ENCODE measurements around the gene EIPR1. TPM values are rescaled to one million over a fixed set of nuclear protein-coding genes. Genes with fewer than 3 reads are reported as not detected.

Gene EIPR1
- total RNA-seq, 1 experiment from 2014 or later, result 27.8 TPM

DNA sequence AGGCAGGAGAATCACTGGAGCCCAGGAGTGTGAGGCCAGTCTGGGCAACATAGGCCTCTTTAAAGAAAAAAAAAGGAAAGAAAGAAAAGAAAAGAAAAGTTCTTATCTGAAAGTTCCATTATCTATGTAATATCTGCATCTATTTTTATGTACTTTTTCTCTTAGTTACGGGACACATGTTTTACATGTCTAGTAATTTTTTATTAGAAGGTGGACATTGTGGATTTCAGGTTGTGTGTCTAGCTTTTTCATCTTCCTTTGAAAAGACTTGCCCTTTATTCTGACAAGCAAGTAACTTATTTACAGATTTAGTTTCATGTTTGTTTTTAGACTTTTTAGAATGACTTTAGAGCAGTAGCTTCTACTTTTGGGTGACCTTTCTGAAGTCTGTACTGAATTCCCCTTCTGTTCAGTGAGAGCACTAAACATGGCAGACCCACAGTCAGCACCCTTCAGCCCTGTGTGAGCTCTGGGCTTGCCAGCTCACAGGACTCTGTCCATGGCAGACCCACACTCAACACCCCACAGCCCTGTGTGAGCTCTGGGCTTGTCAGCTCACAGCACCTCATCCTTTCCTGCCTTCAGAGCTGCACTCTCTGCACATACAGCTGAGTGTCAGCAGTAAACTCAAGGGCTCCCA lies 19.4 kb upstream of the EIPR1 start:
- H3K56ac ChIP-seq (ENCODE audit: insufficient read length, low read depth, low read length), result no peak overlapping the region
- no peak overlapping the region for H2BK15ac ChIP-seq (ENCODE audit: low read depth, low read length)
- Mint-ChIP-seq H3K9me3 (peaks cover 25 to 26% of the 10 kb centered on the region in 2 experiments), H3K4me3 (no peak overlapping the region), H3K27ac (no peak overlapping the region), H3K27me3 (ENCODE audit: low read depth) (no peaks in the 10 kb centered on the region), H3K4me1 (peaks cover 15 to 22% of the 10 kb centered on the region in 2 experiments), H3K36me3 (ENCODE audit: insufficient read depth in 1 of 3, low read depth in 3 of 3) (peaks cover 46 to 62% (median 57%) of the 10 kb centered on the region in 3 experiments)
- no peak overlapping the region for H3K9ac ChIP-seq (ENCODE audit: extremely low read depth, insufficient read length, low read length)
- no peak overlapping the region for H2AFZ ChIP-seq (ENCODE audit: low read length)
- no peak for DNase-seq
- no peak overlapping the region for H4K8ac ChIP-seq (replicated peaks; ENCODE audit: insufficient read length, low read depth, low read length)
- no peak overlapping the region for H4K91ac ChIP-seq (ENCODE audit: insufficient read length, low read depth, low read length)
- H2AK5ac ChIP-seq (ENCODE audit: insufficient read length, low read length), result no peak overlapping the region
- H3K9me3 ChIP-seq (ENCODE audit: control insufficient read depth, low read depth, low read length), result no peaks in the 10 kb centered on the region
- H4K5ac ChIP-seq (ENCODE audit: insufficient read length, low read depth, low read length), result no peak overlapping the region
- H3K4me2 ChIP-seq (ENCODE audit: insufficient read depth, insufficient read length, low read length), result no peak overlapping the region
- H2BK20ac ChIP-seq (ENCODE audit: low read depth, low read length, poor library complexity, severe bottlenecking), result no peak overlapping the region
- peaks cover 2% of the 10 kb centered on the region for H3K79me1 ChIP-seq (ENCODE audit: insufficient read depth, low read depth, low read length, poor library complexity, severe bottlenecking)
- no peaks in the 10 kb centered on the region for H3K79me2 ChIP-seq (ENCODE audit: insufficient read depth, low read length)
- no peaks in the 10 kb centered on the region for H3K27me3 ChIP-seq (ENCODE audit: insufficient read depth, low read length)
- no peak for TF ChIP-seq CTCF (conservative IDR thresholded peaks at IDR 0.05)
- no peaks in the 10 kb centered on the region for H4K20me1 ChIP-seq (ENCODE audit: control insufficient read depth, insufficient read depth, insufficient read length)
- no CpG with 5 or more reads among the region's 1 CpG for WGBS (ENCODE audit: extremely low coverage, insufficient read length, low lambda C conversion rate)
- no peak overlapping the region for H3T11ph ChIP-seq (ENCODE audit: low read length)
- no peak overlapping the region for H3K27ac ChIP-seq (ENCODE audit: insufficient read length, low read depth, low read length)
- no peak overlapping the region for H3K18ac ChIP-seq (ENCODE audit: insufficient read length, low read depth, low read length)
- H2BK5ac ChIP-seq (ENCODE audit: insufficient read length, low read length), result no peak overlapping the region
- no peak overlapping the region for H3K23ac ChIP-seq (ENCODE audit: insufficient read length, low read depth, low read length)
- H3K23me2 ChIP-seq (ENCODE audit: insufficient read length, low read depth, low read length, poor library complexity, severe bottlenecking), result no peaks in the 10 kb centered on the region
- H3K4ac ChIP-seq (ENCODE audit: low read depth, low read length), result no peak overlapping the region
- no peak overlapping the region for H2BK120ac ChIP-seq (ENCODE audit: low read depth, low read length, poor library complexity, severe bottlenecking)
- no peak overlapping the region for H3K14ac ChIP-seq (ENCODE audit: insufficient read depth, low read length)
- H3K4me1 ChIP-seq (ENCODE audit: insufficient read depth, low read length), result no peaks in the 10 kb centered on the region
- no peak overlapping the region for H2BK12ac ChIP-seq (ENCODE audit: insufficient read length, low read depth, low read length)
